Measurements from ENCODE around the gene CDCA3.
"Not testable (repeated sequence)": the region's sequence is repeated elsewhere in the genome, so short reads cannot be mapped to it uniquely, and the experiment has no call there.

The CDCA3 gene

DNA sequence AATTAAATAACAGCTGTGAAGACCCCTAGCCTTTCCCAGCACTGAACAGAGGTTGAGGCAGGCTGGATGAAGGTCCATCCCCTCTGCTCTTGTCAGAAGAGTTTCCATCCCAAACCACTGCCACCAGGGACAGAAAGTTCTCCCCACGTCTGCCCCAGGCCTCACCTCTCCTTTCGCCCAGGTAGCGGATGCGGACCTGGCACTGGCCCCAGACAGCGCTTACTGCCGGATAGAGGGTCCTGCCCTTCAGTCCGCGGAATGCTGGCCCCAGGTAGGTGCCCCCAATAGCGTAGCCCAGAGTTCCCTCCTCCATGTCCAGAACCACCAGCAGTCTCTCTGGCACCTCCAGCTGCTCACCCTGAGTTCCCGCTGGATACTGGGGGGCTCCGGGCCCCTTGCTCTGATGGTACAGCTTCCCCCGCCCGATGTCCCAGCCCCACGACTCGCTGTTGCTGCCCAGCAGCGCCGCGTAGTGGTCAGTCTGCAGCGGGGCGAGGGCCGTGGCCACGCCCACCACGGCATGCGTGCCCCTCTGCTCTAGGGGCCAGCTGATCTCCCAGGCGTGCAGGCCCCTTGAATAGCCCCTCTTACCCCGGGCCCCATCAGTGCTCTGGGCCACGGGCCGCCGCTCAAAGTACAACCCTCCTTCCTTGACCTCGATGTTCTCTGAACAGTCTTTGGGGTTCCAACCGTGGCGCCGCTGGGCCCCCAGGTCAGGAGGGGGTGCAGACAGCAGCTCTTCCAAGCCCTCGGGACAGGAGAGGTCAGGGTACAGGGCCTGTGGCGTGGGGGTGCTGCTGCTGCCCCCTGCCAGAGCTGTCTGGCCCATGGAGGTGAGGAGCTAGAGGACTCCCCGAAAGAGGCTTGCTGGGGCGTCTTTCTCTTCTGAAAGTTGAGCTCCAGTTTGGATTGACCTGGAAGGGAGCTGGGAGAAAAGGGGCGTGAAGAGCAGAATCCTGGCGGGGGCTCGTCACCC lies 21.3 kb upstream of the CDCA3 start:
- DNase-seq: peak; percentile 73

- no peak for DNase-seq
Observed at GRCh38 chr12:6871052-6871957, 20.2 kb upstream of the CDCA3 start.

- DNase-seq: not testable (repeated sequence)
Observed at GRCh38 chr12:6870304-6870703, 19.2 kb upstream of the CDCA3 start.

GRCh38 chr12:6869049-6870021 lies 18.2 kb upstream of the CDCA3 start:
- peak; percentile 69 for DNase-seq

GRCh38 chr12:6868211-6869048 lies 17.3 kb upstream of the CDCA3 start:
- DNase-seq: peak; percentile 38

DNA sequence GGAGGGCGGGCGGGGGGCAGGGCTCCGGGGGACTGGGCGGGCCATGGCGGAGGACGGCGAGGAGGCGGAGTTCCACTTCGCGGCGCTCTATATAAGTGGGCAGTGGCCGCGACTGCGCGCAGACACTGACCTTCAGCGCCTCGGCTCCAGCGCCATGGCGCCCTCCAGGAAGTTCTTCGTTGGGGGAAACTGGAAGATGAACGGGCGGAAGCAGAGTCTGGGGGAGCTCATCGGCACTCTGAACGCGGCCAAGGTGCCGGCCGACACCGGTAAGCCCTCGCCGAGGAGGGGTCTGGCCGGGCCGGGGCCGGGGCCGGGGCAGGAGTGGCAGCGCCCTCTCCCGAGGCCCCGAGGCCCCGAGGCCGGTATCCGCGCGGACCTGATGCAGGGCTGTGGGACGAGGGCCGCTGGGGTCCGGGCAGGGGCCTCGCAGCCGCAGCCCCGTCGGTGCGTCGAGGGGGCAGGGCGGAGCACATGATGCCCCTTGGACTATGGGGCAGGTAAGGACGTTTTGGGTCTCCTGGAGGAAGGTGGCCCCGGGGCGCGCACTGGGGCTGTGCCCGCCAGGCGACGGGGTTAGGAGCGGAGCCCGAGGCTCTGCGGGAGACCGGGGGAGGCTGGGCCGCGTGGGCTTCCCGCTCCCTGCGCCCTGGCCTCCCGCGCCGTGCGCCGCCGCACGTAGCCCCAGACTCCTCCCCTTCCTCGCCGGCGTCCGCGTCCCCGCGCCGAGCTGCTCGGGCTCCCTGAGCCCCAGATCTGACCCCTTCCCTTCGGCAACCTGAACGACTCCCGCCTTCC lies 16.5 kb upstream of the CDCA3 start, which contains the start of gene TPI1:
TPI1 (plus strand) TSS at position 119 of the 798 bp plus-strand sequence; CDS start at position 155, 36 bp downstream.
- peak; percentile 79 for DNase-seq

DNA sequence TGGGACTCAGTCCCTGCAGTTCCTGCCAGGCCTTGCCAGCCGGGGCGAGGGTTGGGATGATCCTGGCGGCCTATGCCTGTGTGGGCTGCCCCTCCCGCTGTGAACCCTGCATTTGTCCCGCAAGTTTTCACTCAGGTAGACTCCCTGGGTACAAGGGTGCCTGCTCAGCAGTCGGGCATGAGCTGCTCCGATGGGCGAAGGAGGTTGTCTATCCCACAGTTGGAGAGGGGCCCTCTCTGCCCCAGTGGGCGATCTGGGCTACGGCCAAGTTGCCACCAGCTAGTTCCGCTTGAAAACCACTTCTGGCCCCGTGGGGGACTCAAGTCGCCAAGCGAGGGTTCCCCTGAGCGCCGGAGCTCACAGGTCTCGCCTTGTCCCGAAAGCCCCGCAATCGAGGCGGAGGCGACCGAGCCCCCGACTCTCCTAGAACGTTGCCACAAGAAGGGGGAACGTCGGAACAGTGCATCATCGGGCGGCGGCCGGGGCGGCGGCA lies 15.9 kb upstream of the CDCA3 start:
- DNase-seq: no peak

GRCh38 chr12:6866163-6866919 lies 15.3 kb upstream of the CDCA3 start:
- DNase-seq: no peak

GRCh38 chr12:6865307-6865706 lies 14.2 kb upstream of the CDCA3 start:
- DNase-seq: not testable (repeated sequence)

DNA sequence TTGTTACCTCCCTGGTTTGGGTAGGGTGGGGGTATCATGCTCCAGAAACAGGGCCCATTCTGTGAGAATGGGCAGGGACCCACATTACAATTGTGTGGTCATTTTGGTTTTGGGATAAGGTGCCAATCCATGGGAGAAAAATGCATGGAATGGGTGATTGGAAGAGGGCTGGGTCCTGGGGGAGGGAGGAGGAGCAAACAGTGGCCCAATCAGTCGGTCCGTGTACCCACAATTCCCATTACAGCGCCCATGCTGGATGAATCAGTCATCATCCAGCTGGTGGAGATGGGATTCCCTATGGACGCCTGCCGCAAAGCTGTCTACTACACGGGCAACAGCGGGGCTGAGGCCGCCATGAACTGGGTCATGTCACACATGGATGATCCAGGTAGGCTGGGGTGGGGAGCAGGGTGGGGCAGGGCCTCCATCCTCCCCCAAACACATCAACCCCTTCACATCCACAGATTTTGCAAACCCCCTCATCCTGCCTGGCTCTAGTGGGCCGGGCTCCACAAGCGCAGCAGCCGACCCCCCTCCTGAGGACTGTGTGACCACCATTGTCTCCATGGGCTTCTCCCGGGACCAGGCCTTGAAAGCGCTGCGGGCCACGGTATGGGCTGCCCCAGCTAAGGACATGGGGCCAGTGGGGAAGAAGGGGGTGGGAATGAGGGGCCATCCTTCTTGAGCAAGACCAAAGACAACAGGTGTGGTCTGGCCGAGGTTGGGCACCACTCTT lies 12.7 kb upstream of the CDCA3 start:
- peak; percentile 23 for DNase-seq

DNA sequence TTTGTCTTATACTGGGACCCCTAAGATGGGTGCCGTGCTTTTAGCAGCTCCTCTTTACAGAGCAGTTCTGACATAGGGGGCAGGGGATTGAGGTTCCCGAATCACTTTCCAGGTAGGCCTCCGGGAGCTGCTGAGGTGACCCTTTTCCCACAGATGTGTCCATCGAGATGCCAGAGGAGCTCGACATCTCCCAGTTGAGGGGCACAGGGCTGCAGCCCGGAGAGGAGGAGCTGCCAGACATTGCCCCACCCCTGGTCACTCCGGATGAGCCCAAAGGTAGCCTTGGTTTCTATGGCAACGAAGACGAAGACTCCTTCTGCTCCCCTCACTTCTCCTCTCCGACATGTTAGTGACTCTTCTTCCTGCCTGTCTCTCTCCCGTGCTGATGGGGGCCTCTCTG lies 11.9 kb upstream of the CDCA3 start:
- DNase-seq: no peak

GRCh38 chr12:6861391-6861790 lies 10.3 kb upstream of the CDCA3 start:
- DNase-seq: no peak

GRCh38 chr12:6860942-6861341 lies 9.9 kb upstream of the CDCA3 start:
- DNase-seq: no peak

- no peak for DNase-seq
Observed at GRCh38 chr12:6860116-6860515, 9.0 kb upstream of the CDCA3 start.

- no peak for DNase-seq
Observed at GRCh38 chr12:6858799-6859198, 7.7 kb upstream of the CDCA3 start.

- no peak for DNase-seq
Observed at GRCh38 chr12:6855322-6855721, 4.2 kb upstream of the CDCA3 start.

DNA sequence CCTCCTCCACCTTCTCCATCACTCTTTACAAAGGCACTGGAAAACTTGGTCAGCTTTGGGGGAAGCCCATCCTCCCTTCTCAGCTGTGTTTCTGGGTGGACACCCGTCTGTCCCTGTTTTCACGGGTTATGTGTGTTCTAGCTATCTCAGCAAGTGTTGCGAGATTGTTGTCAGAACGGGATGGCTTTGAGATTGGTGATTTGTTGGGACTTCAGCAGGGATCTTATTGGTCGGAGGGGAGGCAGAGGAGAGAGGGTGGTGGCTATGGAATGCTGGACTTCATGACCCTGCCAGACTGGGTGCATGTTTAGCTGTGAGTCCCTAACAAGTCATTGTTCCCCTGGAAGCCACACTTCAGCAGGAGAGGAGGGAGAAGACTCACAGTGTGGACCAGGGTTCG lies 3.0 kb upstream of the CDCA3 start:
- no peak for DNase-seq

GRCh38 chr12:6853626-6854025 lies 2.5 kb upstream of the CDCA3 start:
- no peak for DNase-seq

Measured in fibroblast of upper back skin (primary cell).